HL-60 (cell line): ENCODE results near the gene HSBP1.

Experiments
- CTCF ChIP-seq: IDR thresholded peaks from one replicate; pipeline ENCODE4 v1.5.1; 2011; ENCODE audit warnings: low read length, control low read depth, inconsistent platforms; ENCODE audit not compliant: insufficient read depth
- GABPA ChIP-seq: IDR thresholded peaks from 2 replicates; pipeline ENCODE4 v1.6.1; 2012; ENCODE audit warnings: low read depth
- POLR2AphosphoS5 ChIP-seq: IDR thresholded peaks from 2 replicates; pipeline ENCODE4 v1.6.1; 2012; ENCODE audit warnings: low read depth
- REST ChIP-seq: IDR thresholded peaks from 2 replicates; pipeline ENCODE4 v1.6.1; 2012; ENCODE audit warnings: low read depth; ENCODE audit not compliant: insufficient replicate concordance

- TF ChIP-seq CTCF = no peak
- TF ChIP-seq REST = no peak
- TF ChIP-seq GABPA = no peak
- TF ChIP-seq POLR2AphosphoS5 = no peak
Measured at GRCh38 chr16:83840060-83840617, 32.4 kb downstream of the HSBP1 start.
